Measurements from ENCODE around the gene SYPL2. TPM values are rescaled to one million over a fixed set of nuclear protein-coding genes. Genes with fewer than 3 reads are reported as not detected.

Gene SYPL2
- total and polyA plus RNA-seq, 2 donors (not counting 3 experiments of a cell fraction or from before 2014, with no cell fraction given): not detected

DNA sequence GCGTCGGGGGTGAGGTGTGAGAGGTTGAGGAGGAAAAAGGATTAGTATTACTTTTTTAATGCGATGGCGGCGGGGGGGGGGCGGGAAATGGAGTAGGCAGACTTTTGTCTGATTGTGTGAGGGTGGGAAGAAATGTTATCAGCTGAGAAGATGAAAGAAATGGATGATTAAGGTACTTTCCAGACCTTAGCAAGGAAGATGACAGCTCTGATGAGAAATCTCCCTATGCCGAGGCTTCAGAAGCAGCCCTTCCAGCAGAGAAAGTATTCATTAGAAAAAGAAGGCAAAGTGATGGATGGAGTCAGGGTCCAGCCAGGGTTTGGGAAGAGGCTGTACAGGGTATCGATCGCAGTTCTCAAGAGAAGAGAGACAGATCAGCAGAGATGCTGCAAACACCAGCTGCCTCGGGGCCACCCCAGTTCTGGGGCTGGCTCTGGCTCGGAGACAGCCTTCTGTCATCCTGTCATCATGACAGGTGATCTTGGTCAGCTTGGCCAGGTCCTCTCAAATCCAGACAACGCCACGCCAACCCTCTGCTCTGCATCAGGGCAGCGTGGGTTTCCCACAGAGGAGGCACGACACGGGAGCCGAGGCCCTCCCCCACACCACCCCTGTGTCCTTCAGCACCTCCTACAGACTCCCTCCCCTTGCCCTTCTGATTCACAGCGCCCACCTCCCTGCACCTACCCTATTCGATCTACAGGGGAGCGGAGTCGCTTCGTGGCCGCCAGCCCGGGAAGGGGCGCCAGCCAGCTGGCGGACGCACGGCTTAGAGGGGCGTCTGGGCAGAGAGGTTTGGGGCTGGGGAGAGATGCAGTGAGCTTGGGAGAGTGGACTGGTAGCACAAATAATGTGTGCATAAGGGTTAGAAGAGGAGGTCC is 16.7 kb downstream of the SYPL2 start:
- H3K36me3 ChIP-seq (ENCODE audit: control insufficient read depth in 2 of 2, extremely low read depth in 1 of 2, insufficient read depth in 2 of 2, low read length in 2 of 2): no peaks in the 10 kb centered on the region
- no peak overlapping the region for H3K9ac ChIP-seq (replicated peaks; ENCODE audit: extremely low read depth, insufficient read depth, low read length)
- peak overlapping the region; percentile 91 for H3K4me2 ChIP-seq (ENCODE audit: insufficient read depth, low read length)
- BruUV-seq (replicated peaks): no TSS peak
- peak overlapping the region; percentile 37 to 65 (median 50) for H3K4me3 ChIP-seq (replicated peaks in 1 of 3; ENCODE audit: insufficient read depth in 1 of 3, low read depth in 1 of 3, low read length in 3 of 3)
- no peaks in the 10 kb centered on the region for H3K9me3 ChIP-seq (replicated peaks; ENCODE audit: control insufficient read depth, insufficient read depth, low read length)
- intact Hi-C loops (cut with micrococcal nuclease): loop anchor here (1.0 to 10.0 kb wide), 6 partner anchors 11 to 282 kb away; partner anchors contain the start of genes AMPD2, CYB561D1, EPS8L3 and GNAT2
- H3K9me1 ChIP-seq (replicated peaks; ENCODE audit: control insufficient read depth, extremely low read depth, insufficient read depth, low read length): no peaks in the 10 kb centered on the region
- no peak overlapping the region for H3K27ac ChIP-seq (ENCODE audit: insufficient read depth, low read depth, low read length)
- H3K4me1 ChIP-seq (ENCODE audit: control insufficient read depth, extremely low read depth, insufficient read depth, low read length): peaks cover 14% of the 10 kb centered on the region
- TF ChIP-seq, protein P1, sequence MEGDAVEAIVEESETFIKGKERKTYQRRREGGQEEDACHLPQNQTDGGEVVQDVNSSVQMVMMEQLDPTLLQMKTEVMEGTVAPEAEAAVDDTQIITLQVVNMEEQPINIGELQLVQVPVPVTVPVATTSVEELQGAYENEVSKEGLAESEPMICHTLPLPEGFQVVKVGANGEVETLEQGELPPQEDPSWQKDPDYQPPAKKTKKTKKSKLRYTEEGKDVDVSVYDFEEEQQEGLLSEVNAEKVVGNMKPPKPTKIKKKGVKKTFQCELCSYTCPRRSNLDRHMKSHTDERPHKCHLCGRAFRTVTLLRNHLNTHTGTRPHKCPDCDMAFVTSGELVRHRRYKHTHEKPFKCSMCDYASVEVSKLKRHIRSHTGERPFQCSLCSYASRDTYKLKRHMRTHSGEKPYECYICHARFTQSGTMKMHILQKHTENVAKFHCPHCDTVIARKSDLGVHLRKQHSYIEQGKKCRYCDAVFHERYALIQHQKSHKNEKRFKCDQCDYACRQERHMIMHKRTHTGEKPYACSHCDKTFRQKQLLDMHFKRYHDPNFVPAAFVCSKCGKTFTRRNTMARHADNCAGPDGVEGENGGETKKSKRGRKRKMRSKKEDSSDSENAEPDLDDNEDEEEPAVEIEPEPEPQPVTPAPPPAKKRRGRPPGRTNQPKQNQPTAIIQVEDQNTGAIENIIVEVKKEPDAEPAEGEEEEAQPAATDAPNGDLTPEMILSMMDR (IDR thresholded peaks at IDR 0.05; ENCODE audit: extremely low read depth in 1 of 2, insufficient read depth in 1 of 2, low read depth in 1 of 2, low read length in 2 of 2): peak in 1 of 2 donors; percentile 2
- TF ChIP-seq JUN (IDR thresholded peaks at IDR 0.05; ENCODE audit: borderline replicate concordance, insufficient read depth, insufficient read length, low read depth): no peak
- TF ChIP-seq MAX (IDR thresholded peaks at IDR 0.05; ENCODE audit: insufficient read depth, insufficient read length): no peak
- FAIRE-seq (no peak), DNase-seq (ENCODE audit: low read depth, low spot score) (peak; percentile 3)
- H3K27me3 ChIP-seq (ENCODE audit: control insufficient read depth in 2 of 2, insufficient read depth in 2 of 2, low read length in 2 of 2): peaks cover 19 to 21% of the 10 kb centered on the region in 2 experiments
- dilution Hi-C loops (cut with MboI; ENCODE audit: extremely low pct_ligation_motif_present, low sequenced_read_pairs): no loop called here
- peak overlapping the region; percentile 99 for H2AFZ ChIP-seq (ENCODE audit: low read depth, low read length)
- H3K79me2 ChIP-seq (ENCODE audit: control insufficient read depth, insufficient read depth, low read length): no peaks in the 10 kb centered on the region
- H4K20me1 ChIP-seq (replicated peaks; ENCODE audit: control insufficient read depth, extremely low read depth, insufficient read depth, low read length): no peaks in the 10 kb centered on the region
- CTCF ChIA-PET: interaction anchor here (0.6 to 3.4 kb wide), 7 partner anchors 10 to 58 kb away, joined by 4 to 27 read pairs (median 5); partner anchors contain the start of gene CYB561D1
- POLR2A ChIA-PET: interaction anchor here (0.7 to 1.2 kb wide), 4 partner anchors 10 to 204 kb away, joined by 3 to 5 read pairs (median 3); partner anchors contain the start of gene CYB561D1
